T-helper 1 cell treated with Interleukin-12 subunit alpha and Interleukin-12 subunit beta and Interleukin-4 antibody, amounts not matched to agents 30 μg/mL and 1 μg/mL, for 36 hours (primary cell): ENCODE measurements around the gene RDH14.

ENCODE experiments used
- H3K27ac Mint-ChIP-seq: one replicate; pipeline ENCODE4 v1.8.0; 2021; ENCODE audit warnings: mild to moderate bottlenecking, mixed read lengths
- H3K27me3 Mint-ChIP-seq: one replicate; pipeline ENCODE4 v1.8.0; 2021; ENCODE audit warnings: low read depth, mixed read lengths
- H3K36me3 Mint-ChIP-seq: one replicate; pipeline ENCODE4 v1.8.0; 2021; ENCODE audit warnings: low read depth, mixed read lengths
- H3K4me1 Mint-ChIP-seq: one replicate; pipeline ENCODE4 v1.8.0; 2021; ENCODE audit warnings: low read depth, mixed read lengths
- H3K4me3 Mint-ChIP-seq: one replicate; pipeline ENCODE4 v1.8.0; 2021; ENCODE audit warnings: mild to moderate bottlenecking, moderate library complexity, mixed read lengths
- H3K9me3 Mint-ChIP-seq: one replicate; pipeline ENCODE4 v1.8.0; 2021; ENCODE audit warnings: mixed read lengths

RDH14 gene

GRCh38 chr2:18520451-18521425 is 39.7 kb downstream of the RDH14 start:
- H3K4me1 Mint-ChIP-seq = no peaks in the 10 kb centered on the region
- H3K27me3 Mint-ChIP-seq = no peaks in the 10 kb centered on the region
- no peaks in the 10 kb centered on the region for H3K36me3 Mint-ChIP-seq
- H3K4me3 Mint-ChIP-seq = no peak overlapping the region
- H3K27ac Mint-ChIP-seq = no peak overlapping the region
- H3K9me3 Mint-ChIP-seq = no peaks in the 10 kb centered on the region

- Mint-ChIP-seq H3K4me3 (no peak overlapping the region), H3K36me3 (no peaks in the 10 kb centered on the region), H3K9me3 (no peaks in the 10 kb centered on the region), H3K27ac (no peak overlapping the region), H3K4me1 (no peaks in the 10 kb centered on the region), H3K27me3 (no peaks in the 10 kb centered on the region)
These were observed 40.5 kb downstream of the RDH14 start for GRCh38 chr2:18519914-18520450.

GRCh38 chr2:18518116-18519111 is 42.0 kb downstream of the RDH14 start:
- no peaks in the 10 kb centered on the region for H3K4me1 Mint-ChIP-seq
- H3K27me3 Mint-ChIP-seq = no peaks in the 10 kb centered on the region
- H3K4me3 Mint-ChIP-seq = no peak overlapping the region
- H3K9me3 Mint-ChIP-seq = no peaks in the 10 kb centered on the region
- no peak overlapping the region for H3K27ac Mint-ChIP-seq
- H3K36me3 Mint-ChIP-seq = no peaks in the 10 kb centered on the region

- Mint-ChIP-seq H3K27me3 (no peaks in the 10 kb centered on the region), H3K36me3 (no peaks in the 10 kb centered on the region), H3K9me3 (no peaks in the 10 kb centered on the region), H3K4me1 (no peaks in the 10 kb centered on the region), H3K4me3 (no peak overlapping the region), H3K27ac (no peak overlapping the region)
These were observed 43.1 kb downstream of the RDH14 start for GRCh38 chr2:18517386-18517785.

GRCh38 chr2:18516112-18516511 is 44.3 kb downstream of the RDH14 start:
- H3K27me3 Mint-ChIP-seq = no peaks in the 10 kb centered on the region
- H3K27ac Mint-ChIP-seq = no peak overlapping the region
- no peaks in the 10 kb centered on the region for H3K36me3 Mint-ChIP-seq
- no peak overlapping the region for H3K4me3 Mint-ChIP-seq
- H3K9me3 Mint-ChIP-seq = no peaks in the 10 kb centered on the region
- no peaks in the 10 kb centered on the region for H3K4me1 Mint-ChIP-seq

GRCh38 chr2:18514526-18515461 is 45.7 kb downstream of the RDH14 start:
- no peaks in the 10 kb centered on the region for H3K36me3 Mint-ChIP-seq
- H3K4me1 Mint-ChIP-seq = no peaks in the 10 kb centered on the region
- H3K27me3 Mint-ChIP-seq = peaks cover 5% of the 10 kb centered on the region
- H3K9me3 Mint-ChIP-seq = no peaks in the 10 kb centered on the region
- no peak overlapping the region for H3K4me3 Mint-ChIP-seq
- no peak overlapping the region for H3K27ac Mint-ChIP-seq

GRCh38 chr2:18510775-18511174 is 49.7 kb downstream of the RDH14 start:
- Mint-ChIP-seq H3K27me3 (peaks cover 5% of the 10 kb centered on the region), H3K4me1 (no peaks in the 10 kb centered on the region), H3K36me3 (no peaks in the 10 kb centered on the region), H3K4me3 (no peak overlapping the region), H3K9me3 (no peaks in the 10 kb centered on the region), H3K27ac (no peak overlapping the region)

GRCh38 chr2:18506883-18507509 is 53.5 kb downstream of the RDH14 start:
- Mint-ChIP-seq H3K27me3 (peaks cover 5% of the 10 kb centered on the region), H3K27ac (no peak overlapping the region), H3K36me3 (no peaks in the 10 kb centered on the region), H3K4me1 (no peaks in the 10 kb centered on the region), H3K4me3 (no peak overlapping the region), H3K9me3 (no peaks in the 10 kb centered on the region)

GRCh38 chr2:18505703-18506341 is 54.6 kb downstream of the RDH14 start:
- H3K27me3 Mint-ChIP-seq = peaks cover 2% of the 10 kb centered on the region
- no peak overlapping the region for H3K4me3 Mint-ChIP-seq
- no peaks in the 10 kb centered on the region for H3K4me1 Mint-ChIP-seq
- no peak overlapping the region for H3K27ac Mint-ChIP-seq
- no peaks in the 10 kb centered on the region for H3K9me3 Mint-ChIP-seq
- H3K36me3 Mint-ChIP-seq = no peaks in the 10 kb centered on the region
